ENCODE results near the gene RPS6KA4. TPM values are rescaled to one million over a fixed set of nuclear protein-coding genes. Genes with fewer than 3 reads are reported as not detected.

The RPS6KA4 gene
- total RNA-seq, 1 donor from 2014 or later: 37.5 TPM

DNA sequence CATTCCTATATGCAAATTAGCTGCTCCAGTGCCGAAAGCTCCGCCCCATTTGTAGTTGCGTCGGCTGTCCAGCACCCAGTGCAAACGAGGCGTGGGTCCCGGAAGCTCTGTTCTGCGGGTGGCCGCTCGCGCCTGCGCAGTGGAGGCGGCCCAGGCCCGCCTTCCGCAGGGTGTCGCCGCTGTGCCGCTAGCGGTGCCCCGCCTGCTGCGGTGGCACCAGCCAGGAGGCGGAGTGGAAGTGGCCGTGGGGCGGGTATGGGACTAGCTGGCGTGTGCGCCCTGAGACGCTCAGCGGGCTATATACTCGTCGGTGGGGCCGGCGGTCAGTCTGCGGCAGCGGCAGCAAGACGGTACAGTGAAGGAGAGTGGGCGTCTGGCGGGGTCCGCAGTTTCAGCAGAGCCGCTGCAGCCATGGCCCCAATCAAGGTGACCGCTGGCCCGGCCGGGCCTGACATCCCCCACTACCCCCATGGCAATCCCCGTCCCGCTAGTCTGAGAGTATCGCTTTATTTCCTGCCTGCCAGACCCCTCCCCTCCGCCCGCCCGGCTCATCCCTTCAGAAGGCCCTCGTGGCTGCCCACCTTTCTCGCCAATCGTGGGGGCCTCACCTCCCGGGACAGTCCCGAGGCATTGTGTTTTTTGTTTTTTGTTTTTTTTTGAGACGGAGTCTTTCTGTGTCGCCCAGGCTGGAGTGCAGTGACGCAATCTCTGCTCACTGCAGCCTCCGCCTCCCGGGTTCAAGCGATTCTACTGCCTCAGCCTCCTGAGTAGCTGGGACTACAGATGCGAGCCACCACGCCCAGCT, 40.8 kb upstream of the RPS6KA4 start, which contains the start of gene PRDX5:
Gene PRDX5 (plus strand): TSS at position 161 of the 805 bp plus-strand sequence. CDS start 95 bp downstream, at position 256.
- H3K36me3 Mint-ChIP-seq (ENCODE audit: low read depth, unreplicated experiment): peaks cover 27% of the 10 kb centered on the region
- TF ChIP-seq CTCF (IDR thresholded peaks at IDR 0.05; ENCODE audit: unreplicated experiment): no peak
- H3K27ac Mint-ChIP-seq (ENCODE audit: unreplicated experiment): peak within 1 kb of the TSS; percentile 92
- DNase-seq (ENCODE audit: low spot score): peak; percentile 90
- H3K9me3 Mint-ChIP-seq (ENCODE audit: unreplicated experiment): no peaks in the 10 kb centered on the region
- peak within 1 kb of the TSS; percentile 94 for H3K4me3 Mint-ChIP-seq (ENCODE audit: unreplicated experiment)
- H3K27me3 Mint-ChIP-seq (ENCODE audit: unreplicated experiment): peaks cover 18% of the 10 kb centered on the region
- peaks cover 17% of the 10 kb centered on the region for H3K4me1 Mint-ChIP-seq (ENCODE audit: unreplicated experiment)

DNA sequence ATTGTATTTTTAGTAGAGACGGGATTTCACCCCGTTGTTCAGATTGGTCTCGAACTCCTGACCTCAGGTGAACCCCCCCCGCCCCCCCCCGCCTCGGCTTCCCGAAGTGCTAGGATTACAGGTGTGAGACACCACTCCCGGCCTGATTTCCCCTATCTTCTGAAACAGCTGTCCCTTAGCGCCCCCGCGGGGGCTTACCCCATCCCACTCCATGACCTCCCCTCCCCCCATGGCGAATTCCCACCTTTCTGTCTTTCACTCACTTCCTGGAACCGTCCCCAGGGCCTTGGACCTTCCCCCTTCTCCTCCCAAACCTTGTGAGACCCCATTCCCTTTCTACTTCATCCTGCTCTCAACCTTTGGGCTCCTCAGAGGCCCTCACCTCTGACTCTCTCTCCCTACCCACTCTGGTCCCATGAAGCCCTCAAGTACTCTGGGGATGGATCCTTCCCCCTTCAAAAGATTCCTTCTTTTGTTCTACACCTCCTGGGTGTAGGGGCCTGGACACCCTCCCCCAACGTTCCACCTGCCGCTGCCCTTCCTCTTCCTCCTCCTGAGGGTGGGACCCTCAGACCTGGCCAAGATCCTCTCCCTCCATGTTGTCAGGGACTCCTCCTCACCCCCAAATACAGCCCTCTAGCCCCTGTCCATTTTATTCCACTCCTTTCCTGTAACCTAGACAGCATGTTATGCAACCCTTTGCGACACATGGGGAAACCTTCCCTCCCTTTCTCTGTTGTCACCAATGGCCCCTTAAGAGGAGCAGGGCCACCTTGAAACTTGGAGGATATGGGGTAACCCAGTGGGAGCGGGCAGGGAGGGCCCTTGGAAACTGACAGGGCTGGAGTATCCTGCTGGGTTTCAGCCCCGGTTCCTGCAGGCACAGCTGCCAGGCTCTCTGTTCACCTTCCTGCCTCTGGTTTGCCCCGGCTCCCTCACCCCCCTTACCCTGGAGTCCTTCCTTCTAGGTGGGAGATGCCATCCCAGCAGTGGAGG, 39.9 kb upstream of the RPS6KA4 start:
- no peak for TF ChIP-seq CTCF (IDR thresholded peaks at IDR 0.05; ENCODE audit: unreplicated experiment)
- peak overlapping the region; percentile 94 for H3K4me3 Mint-ChIP-seq (ENCODE audit: unreplicated experiment)
- peaks cover 16% of the 10 kb centered on the region for H3K27me3 Mint-ChIP-seq (ENCODE audit: unreplicated experiment)
- no peak for DNase-seq (ENCODE audit: low spot score)
- no peaks in the 10 kb centered on the region for H3K9me3 Mint-ChIP-seq (ENCODE audit: unreplicated experiment)
- H3K4me1 Mint-ChIP-seq (ENCODE audit: unreplicated experiment): peaks cover 23% of the 10 kb centered on the region
- H3K36me3 Mint-ChIP-seq (ENCODE audit: low read depth, unreplicated experiment): peaks cover 23% of the 10 kb centered on the region
- H3K27ac Mint-ChIP-seq (ENCODE audit: unreplicated experiment): peak overlapping the region; percentile 80

DNA sequence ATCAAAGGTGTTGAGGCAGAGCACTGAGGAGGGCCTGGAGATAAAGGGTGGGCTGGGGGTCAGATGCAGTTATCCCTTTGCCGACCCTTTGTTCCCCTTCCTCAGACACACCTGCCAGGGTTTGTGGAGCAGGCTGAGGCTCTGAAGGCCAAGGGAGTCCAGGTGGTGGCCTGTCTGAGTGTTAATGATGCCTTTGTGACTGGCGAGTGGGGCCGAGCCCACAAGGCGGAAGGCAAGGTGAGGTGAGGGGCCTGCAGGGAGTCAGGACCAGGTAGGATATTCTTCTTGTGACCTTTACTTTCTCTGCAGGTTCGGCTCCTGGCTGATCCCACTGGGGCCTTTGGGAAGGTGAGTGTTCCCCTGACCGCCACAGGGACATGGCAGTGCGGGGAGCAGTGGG, 38.4 kb upstream of the RPS6KA4 start:
- Mint-ChIP-seq H3K27me3 (ENCODE audit: unreplicated experiment) (peaks cover 12% of the 10 kb centered on the region), H3K9me3 (ENCODE audit: unreplicated experiment) (no peaks in the 10 kb centered on the region), H3K27ac (ENCODE audit: unreplicated experiment) (no peak overlapping the region), H3K4me1 (ENCODE audit: unreplicated experiment) (peaks cover 23% of the 10 kb centered on the region), H3K4me3 (ENCODE audit: unreplicated experiment) (peak overlapping the region; percentile 56), H3K36me3 (ENCODE audit: low read depth, unreplicated experiment) (peaks cover 23% of the 10 kb centered on the region)
- no peak for DNase-seq (ENCODE audit: low spot score)
- no peak for TF ChIP-seq CTCF (IDR thresholded peaks at IDR 0.05; ENCODE audit: unreplicated experiment)

- TF ChIP-seq CTCF (IDR thresholded peaks at IDR 0.05; ENCODE audit: unreplicated experiment): no peak
- Mint-ChIP-seq H3K27ac (ENCODE audit: unreplicated experiment) (peak overlapping the region; percentile 81), H3K9me3 (ENCODE audit: unreplicated experiment) (no peaks in the 10 kb centered on the region), H3K27me3 (ENCODE audit: unreplicated experiment) (peaks cover 12% of the 10 kb centered on the region), H3K4me1 (ENCODE audit: unreplicated experiment) (peaks cover 23% of the 10 kb centered on the region), H3K4me3 (ENCODE audit: unreplicated experiment) (peak overlapping the region; percentile 87), H3K36me3 (ENCODE audit: low read depth, unreplicated experiment) (peaks cover 23% of the 10 kb centered on the region)
- no peak for DNase-seq (ENCODE audit: low spot score)
Observed at GRCh38 chr11:64321026-64321425, 37.9 kb upstream of the RPS6KA4 start.

Data from endothelial cell (in vitro differentiated cells).